Right forelimb (tissue), 1 donor: ENCODE data around the gene NTSR2.
"Not testable (repeated sequence)": the region's sequence is repeated elsewhere in the genome, so short reads cannot be mapped to it uniquely, and the experiment has no call there.

ENCODE experiments used
- DNase-seq: peaks from one replicate; pipeline ENCODE4 v3.0.0-alpha.2; 2018

The NTSR2 gene

GRCh38 chr2:11679486-11680181, 9.6 kb upstream of the NTSR2 start:
- no peak for DNase-seq

- DNase-seq, result no peak
Measured at GRCh38 chr2:11679016-11679415, 9.0 kb upstream of the NTSR2 start.

DNA sequence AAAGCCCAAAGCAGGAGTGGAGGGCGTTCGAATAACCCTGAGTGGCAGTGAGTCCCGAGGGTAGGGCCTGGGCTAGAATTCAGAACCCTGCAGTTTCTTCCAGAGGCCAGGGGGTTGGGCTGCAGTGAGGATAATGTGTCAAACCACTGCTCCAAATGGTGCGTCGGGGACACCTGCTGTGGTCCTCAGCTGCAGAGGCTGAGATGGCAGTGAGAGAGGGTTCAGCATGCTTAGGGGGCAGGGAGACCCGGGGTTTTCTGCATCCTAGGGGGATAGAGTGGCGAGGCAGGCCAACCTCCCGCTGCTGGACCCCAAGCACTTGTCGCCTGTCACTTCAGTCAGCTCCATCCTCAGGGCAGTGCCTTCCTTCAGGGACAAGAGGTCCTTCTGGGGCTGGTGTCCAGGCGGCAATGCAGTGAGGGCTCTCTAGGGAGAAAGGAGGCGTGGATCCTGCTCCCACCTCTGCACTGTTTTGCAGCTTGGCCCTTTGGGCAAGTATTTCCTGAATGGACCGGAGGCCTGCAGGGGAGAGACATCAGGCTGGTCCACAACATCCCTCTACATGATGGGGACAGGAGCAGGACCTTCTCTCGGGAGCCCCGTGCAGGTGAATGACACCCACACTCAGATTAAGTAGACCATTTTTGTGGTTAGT, 8.4 kb upstream of the NTSR2 start:
- no peak for DNase-seq

DNA sequence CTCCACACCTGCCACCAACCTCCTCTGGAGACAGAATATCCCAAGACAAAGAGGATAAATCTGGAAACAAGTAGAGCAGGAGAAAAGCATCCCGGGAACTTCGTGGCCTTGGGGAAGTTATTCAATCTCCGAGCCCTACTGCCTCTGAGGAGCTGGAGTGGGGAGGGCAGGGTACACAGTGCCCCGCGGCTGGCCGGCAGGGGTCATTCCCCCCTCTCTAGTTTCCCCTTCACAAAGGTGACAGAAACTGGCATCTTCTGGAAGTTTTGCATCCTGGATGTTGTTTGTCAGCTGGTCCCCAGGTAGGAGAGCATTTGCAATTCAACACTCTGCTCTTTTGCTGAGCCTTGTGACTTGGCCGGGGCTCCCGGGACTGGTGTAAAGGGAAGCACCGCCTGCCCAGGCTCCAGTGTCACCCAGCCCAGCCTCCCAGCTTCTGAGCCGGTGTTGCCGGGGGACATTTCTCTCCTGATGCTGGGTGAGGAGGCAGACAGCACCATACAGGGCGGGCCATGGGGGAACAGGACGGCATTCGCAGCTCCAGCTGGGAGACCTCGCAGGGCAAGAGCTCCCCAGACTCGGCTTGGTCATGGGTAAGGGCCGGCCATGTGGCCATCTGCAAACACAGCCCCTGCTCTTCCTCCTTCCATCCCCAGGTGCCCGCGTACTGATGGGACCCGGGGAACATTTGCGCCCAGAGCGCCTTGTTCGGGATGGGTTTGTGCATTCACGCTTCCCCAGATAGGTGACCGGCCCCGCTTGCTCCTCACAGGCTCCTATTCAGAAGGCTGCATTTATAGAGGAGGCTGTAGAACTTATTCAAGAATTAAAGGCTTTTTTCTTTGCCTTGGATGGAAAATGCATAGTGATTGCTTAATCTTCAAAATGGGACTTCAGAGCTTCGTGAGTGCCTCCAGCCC, 7.4 kb upstream of the NTSR2 start:
- no peak for DNase-seq

DNA sequence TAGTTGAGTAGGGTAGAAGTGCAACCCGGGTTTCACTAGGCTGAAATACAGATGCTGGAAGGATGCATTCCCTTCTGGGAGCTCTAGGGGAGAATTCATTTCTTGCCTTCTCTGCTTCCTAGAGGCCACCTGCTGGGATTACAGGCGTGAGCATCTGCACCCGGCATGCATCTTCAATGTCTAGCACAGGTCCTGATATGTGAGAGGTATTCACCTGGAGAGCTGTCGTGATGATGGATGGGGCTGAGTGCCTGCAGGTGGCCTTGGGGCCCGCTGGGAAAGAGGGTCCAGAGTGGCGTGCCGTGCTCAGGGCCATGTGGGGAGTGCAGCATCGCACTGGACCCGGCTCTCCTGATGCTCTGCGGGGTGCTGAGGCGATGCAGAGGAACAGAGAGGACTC, 6.6 kb upstream of the NTSR2 start:
- no peak for DNase-seq

GRCh38 chr2:11675423-11676112, 5.6 kb upstream of the NTSR2 start:
- DNase-seq, result no peak

DNA sequence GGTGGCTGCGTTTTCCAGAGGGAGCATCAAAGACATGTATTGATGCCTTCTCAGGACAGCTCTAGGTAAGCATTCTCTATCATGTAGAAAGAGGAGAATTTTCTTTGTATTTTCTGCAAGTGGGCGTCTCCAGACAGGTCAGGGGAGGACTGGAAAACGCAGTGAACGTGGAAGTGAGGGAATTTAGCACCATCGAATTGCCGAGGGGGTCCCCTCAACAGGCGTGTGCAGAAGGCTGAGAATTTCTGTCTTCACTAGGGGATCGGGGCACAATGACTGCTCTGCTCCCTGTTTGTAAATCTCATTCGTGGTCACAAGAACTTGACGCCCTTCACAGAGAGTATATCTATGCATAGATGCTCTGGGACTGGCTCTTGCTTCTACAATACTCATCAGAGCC, 5.0 kb upstream of the NTSR2 start:
- no peak for DNase-seq

DNA sequence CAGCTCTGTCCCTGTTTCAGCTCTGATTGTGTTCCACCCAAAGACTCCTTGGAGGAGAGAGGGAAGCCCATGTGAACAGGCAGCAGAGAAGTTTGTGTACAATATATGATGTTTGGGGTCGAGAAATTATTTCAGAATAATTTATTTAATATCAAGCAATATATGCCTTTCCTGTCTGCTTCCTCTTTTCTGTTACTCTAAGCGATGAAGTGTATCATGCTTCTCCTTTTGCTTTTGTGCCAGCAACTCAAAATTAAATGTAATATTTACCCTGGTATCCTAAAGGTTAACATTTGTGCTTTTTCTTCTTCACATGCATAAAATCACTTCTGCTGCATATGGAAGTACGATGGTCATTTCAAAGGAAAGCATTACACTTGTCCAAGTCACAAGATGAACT, 2.4 kb upstream of the NTSR2 start:
- DNase-seq, result no peak

- no peak for DNase-seq
Measured at GRCh38 chr2:11667866-11668637, 1.9 kb downstream of the NTSR2 start.

DNA sequence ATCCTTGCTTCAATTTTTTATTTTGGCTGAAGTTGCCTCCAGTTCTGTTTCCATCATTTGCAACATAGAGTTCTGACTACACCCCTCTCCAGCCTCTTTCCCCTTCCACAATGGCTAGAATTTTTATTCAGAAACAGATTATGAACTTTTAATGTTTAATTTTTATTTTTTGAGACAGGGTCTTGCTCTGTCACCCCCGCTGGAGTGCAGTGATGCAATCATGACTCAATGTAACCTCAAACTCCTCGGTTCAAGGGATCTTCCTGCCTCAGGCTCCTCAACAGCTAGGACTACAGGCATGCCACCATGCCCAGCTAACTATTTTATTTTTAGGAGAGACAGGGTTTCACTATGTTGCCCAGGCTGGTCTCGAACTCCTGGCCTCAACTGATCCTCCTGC, 2.8 kb downstream of the NTSR2 start:
- DNase-seq, result no peak

DNA sequence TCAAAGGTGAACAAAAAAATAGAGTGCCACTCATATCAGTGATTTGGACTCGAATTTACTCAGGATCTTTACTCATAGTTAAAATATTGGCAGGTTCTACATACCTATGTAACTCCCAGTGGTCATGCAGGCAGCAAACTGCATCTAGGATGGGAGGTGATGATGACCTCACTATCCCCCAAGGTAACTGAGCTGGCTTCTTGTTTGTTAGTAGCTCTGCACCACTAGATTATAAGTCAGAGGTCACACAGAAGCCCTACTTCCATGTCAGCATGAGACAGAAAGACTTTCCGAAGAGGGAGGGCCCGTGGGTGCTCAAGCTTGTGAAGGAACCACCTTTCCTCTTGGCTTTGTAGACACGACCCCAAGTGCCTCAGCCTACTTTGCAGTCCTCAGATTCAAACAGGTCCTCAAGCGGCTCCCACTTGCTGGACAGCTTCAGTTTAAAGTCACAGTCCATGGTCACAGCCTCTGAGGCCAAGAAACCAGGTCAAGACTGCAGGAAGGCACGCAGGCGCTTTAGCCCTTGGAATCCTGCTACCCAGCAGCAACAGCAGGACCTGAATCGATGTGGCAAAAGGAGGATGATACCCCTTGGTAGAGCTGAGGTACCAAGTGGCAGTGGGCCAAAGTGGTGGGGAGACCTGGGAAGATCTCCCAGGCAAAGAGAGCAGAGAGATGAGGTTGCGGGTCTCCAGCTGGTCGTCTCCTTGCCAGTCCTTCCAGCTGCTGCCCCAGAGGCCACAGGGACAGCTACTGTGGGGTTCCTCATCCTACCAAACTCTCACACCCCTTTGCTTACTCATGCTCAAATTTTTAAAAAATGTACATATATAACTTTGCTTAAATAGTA, 4.3 kb downstream of the NTSR2 start:
- no peak for DNase-seq

- no peak for DNase-seq
Measured at GRCh38 chr2:11665028-11665427, 5.0 kb downstream of the NTSR2 start.

DNA sequence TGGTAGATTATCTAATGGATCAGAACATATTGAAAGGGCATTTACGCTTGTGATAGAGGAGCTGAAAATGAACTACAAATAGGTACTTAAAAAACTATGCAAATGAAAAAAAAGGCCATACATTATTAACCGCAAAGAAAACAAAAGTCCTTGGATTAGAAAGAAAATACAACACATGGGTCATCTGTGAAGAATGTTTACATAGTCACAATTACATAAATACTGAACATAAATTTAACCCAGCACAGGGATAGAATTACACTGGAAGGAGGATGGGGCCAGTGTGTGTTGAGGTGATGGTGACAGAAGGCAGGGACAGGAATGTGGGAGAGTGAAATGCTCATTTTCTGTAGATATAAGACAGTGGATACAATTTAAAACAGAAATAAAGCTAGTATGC, 6.6 kb downstream of the NTSR2 start:
- DNase-seq, result no peak

- no peak for DNase-seq
Measured at GRCh38 chr2:11662882-11663281, 7.1 kb downstream of the NTSR2 start.

GRCh38 chr2:11661891-11662435, 8.0 kb downstream of the NTSR2 start:
- DNase-seq, result no peak

DNA sequence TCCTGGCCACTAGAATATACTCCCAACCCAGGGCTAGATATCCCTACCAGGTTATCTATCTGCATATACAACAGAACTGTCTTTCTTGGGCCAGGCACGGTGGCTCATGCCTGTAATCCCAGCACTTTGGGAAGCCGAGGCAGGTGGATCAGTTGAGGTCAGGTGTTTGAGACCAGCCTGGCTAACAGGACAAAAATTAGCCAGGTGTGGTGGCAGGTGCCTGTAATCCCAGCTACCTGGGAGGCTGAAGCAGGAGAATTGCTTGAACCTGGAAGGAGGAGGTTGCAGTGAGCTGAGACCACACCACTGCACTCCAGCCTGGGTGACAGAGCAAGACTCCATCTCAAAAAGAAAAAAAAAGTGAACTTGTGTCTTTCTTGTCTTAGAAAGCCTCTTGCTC, 9.6 kb downstream of the NTSR2 start:
- not testable (repeated sequence) for DNase-seq

DNA sequence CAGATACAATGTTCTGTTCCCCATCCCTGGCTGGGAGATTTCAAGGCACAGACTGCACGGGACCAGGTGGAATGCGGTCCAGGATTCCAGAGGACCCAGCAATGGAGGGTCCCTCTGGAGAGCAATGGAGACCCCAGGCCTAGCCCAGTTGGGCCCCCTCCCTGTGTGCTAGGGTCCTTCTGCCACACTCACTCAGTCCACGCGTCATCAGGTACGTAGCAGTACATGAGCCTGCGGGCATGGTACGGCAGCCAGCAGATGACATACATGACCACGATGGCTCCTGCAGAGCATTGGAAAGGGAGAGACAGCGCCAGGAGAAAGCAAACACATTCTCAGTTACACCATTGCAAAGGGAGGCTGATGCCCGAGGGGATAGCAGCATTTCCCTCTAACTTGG, 10.1 kb downstream of the NTSR2 start:
- no peak for DNase-seq

- no peak for DNase-seq
Measured at GRCh38 chr2:11659115-11659475, 10.9 kb downstream of the NTSR2 start.

DNA sequence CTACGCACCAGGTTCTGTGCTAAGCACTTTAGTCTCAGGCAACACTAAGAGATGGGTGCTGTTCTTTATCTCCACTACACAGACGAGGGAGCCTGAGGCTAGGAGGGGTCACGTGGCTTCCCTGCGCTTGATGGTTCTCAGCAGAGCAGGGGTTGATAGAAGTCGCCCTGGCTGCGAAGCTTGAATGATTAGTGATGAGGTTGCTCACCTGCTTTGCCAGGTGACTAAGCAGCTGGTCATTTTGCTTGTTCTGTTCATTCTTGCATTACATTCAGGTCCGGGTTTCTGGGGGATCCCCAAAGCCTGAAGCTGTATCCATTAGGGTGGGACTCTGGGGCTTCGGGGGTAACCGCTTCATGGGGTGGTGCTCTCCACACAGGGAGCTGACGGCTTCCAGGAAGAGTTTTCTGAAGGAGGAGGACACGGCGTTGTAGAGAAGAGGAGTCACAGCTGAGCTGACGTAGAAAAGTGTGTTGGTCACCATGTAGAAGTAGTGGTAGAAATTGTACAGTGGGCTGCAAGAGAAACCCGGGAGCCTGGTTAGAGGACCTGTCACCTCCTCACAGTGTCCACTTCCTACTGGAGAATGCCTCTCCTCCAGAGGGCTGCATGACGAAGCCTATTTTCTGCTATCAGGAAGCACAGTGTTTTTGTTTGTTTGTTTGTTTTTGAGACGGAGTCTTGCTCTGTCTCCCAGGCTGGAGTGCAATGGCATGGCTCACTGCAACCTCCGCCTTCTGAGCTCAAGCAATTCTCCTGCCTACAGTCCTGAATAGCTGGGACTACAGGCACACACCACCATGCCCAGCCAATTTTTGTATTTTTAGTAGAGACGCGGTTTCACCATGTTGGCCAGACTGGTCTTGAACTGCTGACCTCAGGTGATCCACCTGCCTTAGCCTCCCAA, 11.5 kb downstream of the NTSR2 start:
- no peak for DNase-seq

- DNase-seq, result no peak
Measured at GRCh38 chr2:11657646-11658045, 12.3 kb downstream of the NTSR2 start.
